ENCODE measurements around the gene RPS6KB2. TPM values are rescaled to one million over a fixed set of nuclear protein-coding genes. Genes with fewer than 3 reads are reported as not detected.

The RPS6KB2 gene
- total RNA-seq, 1 donor from 2014 or later: 49.5 TPM

GRCh38 chr11:67404515-67405195 is 23.6 kb upstream of the RPS6KB2 start:
- H3K27me3 Mint-ChIP-seq (ENCODE audit: unreplicated experiment): no peaks in the 10 kb centered on the region
- no peaks in the 10 kb centered on the region for H3K36me3 Mint-ChIP-seq (ENCODE audit: unreplicated experiment)
- TF ChIP-seq CTCF (IDR thresholded peaks at IDR 0.05): no peak
- H3K4me1 Mint-ChIP-seq (ENCODE audit: unreplicated experiment): peaks cover 13% of the 10 kb centered on the region
- H3K27ac Mint-ChIP-seq (ENCODE audit: unreplicated experiment): no peak overlapping the region
- DNase-seq (ENCODE audit: extremely low spot score, unreplicated experiment): no peak
- no peak overlapping the region for H3K4me3 Mint-ChIP-seq (ENCODE audit: unreplicated experiment)
- no peaks in the 10 kb centered on the region for H3K9me3 Mint-ChIP-seq (ENCODE audit: unreplicated experiment)

GRCh38 chr11:67405196-67405567 is 23.1 kb upstream of the RPS6KB2 start:
- Mint-ChIP-seq H3K27ac (ENCODE audit: unreplicated experiment) (no peak overlapping the region), H3K27me3 (ENCODE audit: unreplicated experiment) (no peaks in the 10 kb centered on the region), H3K4me1 (ENCODE audit: unreplicated experiment) (peaks cover 11% of the 10 kb centered on the region), H3K36me3 (ENCODE audit: unreplicated experiment) (no peaks in the 10 kb centered on the region), H3K4me3 (ENCODE audit: unreplicated experiment) (no peak overlapping the region), H3K9me3 (ENCODE audit: unreplicated experiment) (no peaks in the 10 kb centered on the region)
- no peak for TF ChIP-seq CTCF (IDR thresholded peaks at IDR 0.05)
- DNase-seq (ENCODE audit: extremely low spot score, unreplicated experiment): no peak

GRCh38 chr11:67405688-67406339 is 22.5 kb upstream of the RPS6KB2 start:
- Mint-ChIP-seq H3K4me1 (ENCODE audit: unreplicated experiment) (peaks cover 5% of the 10 kb centered on the region), H3K27ac (ENCODE audit: unreplicated experiment) (no peak overlapping the region), H3K27me3 (ENCODE audit: unreplicated experiment) (no peaks in the 10 kb centered on the region), H3K36me3 (ENCODE audit: unreplicated experiment) (no peaks in the 10 kb centered on the region), H3K4me3 (ENCODE audit: unreplicated experiment) (no peak overlapping the region), H3K9me3 (ENCODE audit: unreplicated experiment) (no peaks in the 10 kb centered on the region)
- TF ChIP-seq CTCF (IDR thresholded peaks at IDR 0.05): no peak
- DNase-seq (ENCODE audit: extremely low spot score, unreplicated experiment): no peak

- H3K9me3 Mint-ChIP-seq (ENCODE audit: unreplicated experiment): no peaks in the 10 kb centered on the region
- H3K4me1 Mint-ChIP-seq (ENCODE audit: unreplicated experiment): peaks cover 4% of the 10 kb centered on the region
- H3K36me3 Mint-ChIP-seq (ENCODE audit: unreplicated experiment): no peaks in the 10 kb centered on the region
- H3K4me3 Mint-ChIP-seq (ENCODE audit: unreplicated experiment): no peak overlapping the region
- DNase-seq (ENCODE audit: extremely low spot score, unreplicated experiment): no peak
- no peaks in the 10 kb centered on the region for H3K27me3 Mint-ChIP-seq (ENCODE audit: unreplicated experiment)
- TF ChIP-seq CTCF (IDR thresholded peaks at IDR 0.05): no peak
- no peak overlapping the region for H3K27ac Mint-ChIP-seq (ENCODE audit: unreplicated experiment)
Observed at GRCh38 chr11:67406420-67406968, 21.8 kb upstream of the RPS6KB2 start.

GRCh38 chr11:67406969-67407687 is 21.2 kb upstream of the RPS6KB2 start:
- H3K36me3 Mint-ChIP-seq (ENCODE audit: unreplicated experiment): no peaks in the 10 kb centered on the region
- H3K4me3 Mint-ChIP-seq (ENCODE audit: unreplicated experiment): no peak overlapping the region

More at GRCh38 chr11:67406969-67407687, 21.2 kb upstream of the RPS6KB2 start:
- Mint-ChIP-seq H3K9me3 (ENCODE audit: unreplicated experiment) (no peaks in the 10 kb centered on the region), H3K4me1 (ENCODE audit: unreplicated experiment) (peaks cover 2% of the 10 kb centered on the region), H3K27me3 (ENCODE audit: unreplicated experiment) (no peaks in the 10 kb centered on the region), H3K27ac (ENCODE audit: unreplicated experiment) (no peak overlapping the region)
- TF ChIP-seq CTCF (IDR thresholded peaks at IDR 0.05): no peak
- no peak for DNase-seq (ENCODE audit: extremely low spot score, unreplicated experiment)
